ENCODE results near the gene ANTKMT.

ANTKMT gene

GRCh38 chr16:740459-740763 lies 19.5 kb downstream of the ANTKMT start:
- no peak for TF ChIP-seq ZFP30 (CRISPR knock-in tag; IDR thresholded peaks at IDR 0.05)
- no peak for TF ChIP-seq OSR1 (CRISPR knock-in tag; IDR thresholded peaks at IDR 0.05)
- TF ChIP-seq SNAI2 (CRISPR knock-in tag; IDR thresholded peaks at IDR 0.05), result no peak
- no peak for TF ChIP-seq ZNF70 (CRISPR knock-in tag; IDR thresholded peaks at IDR 0.05)
- TF ChIP-seq PATZ1 (CRISPR knock-in tag; IDR thresholded peaks at IDR 0.05; ENCODE audit: borderline replicate concordance), result no peak
- no peak for TF ChIP-seq TSHZ2 (CRISPR knock-in tag; IDR thresholded peaks at IDR 0.05)
- no peak for TF ChIP-seq CSDC2 (CRISPR knock-in tag; IDR thresholded peaks at IDR 0.05)
- TF ChIP-seq ISL1 (CRISPR knock-in tag; IDR thresholded peaks at IDR 0.05), result no peak
- TF ChIP-seq ZNF8 (CRISPR knock-in tag; IDR thresholded peaks at IDR 0.05), result no peak
- TF ChIP-seq PPARA (CRISPR knock-in tag; IDR thresholded peaks at IDR 0.05; ENCODE audit: borderline replicate concordance), result no peak
- no peak for TF ChIP-seq CREB5 (CRISPR knock-in tag; IDR thresholded peaks at IDR 0.05; ENCODE audit: low read depth)
- TF ChIP-seq ZFP3 (CRISPR knock-in tag; IDR thresholded peaks at IDR 0.05), result no peak
- TF ChIP-seq RARB (CRISPR knock-in tag; IDR thresholded peaks at IDR 0.05), result no peak
- TF ChIP-seq ESRRG (CRISPR knock-in tag; IDR thresholded peaks at IDR 0.05), result no peak
- no peak for TF ChIP-seq TOX (CRISPR knock-in tag; IDR thresholded peaks at IDR 0.05; ENCODE audit: borderline replicate concordance)
- no peak for TF ChIP-seq BACH2 (CRISPR knock-in tag; IDR thresholded peaks at IDR 0.05; ENCODE audit: borderline replicate concordance)
- TF ChIP-seq ARNTL (CRISPR knock-in tag; IDR thresholded peaks at IDR 0.05; ENCODE audit: borderline replicate concordance, low read depth), result no peak
- no peak for TF ChIP-seq CSRNP3 (CRISPR knock-in tag; IDR thresholded peaks at IDR 0.05)
- no peak for TF ChIP-seq GLIS3 (CRISPR knock-in tag; IDR thresholded peaks at IDR 0.05)
- ATAC-seq, result peak; percentile 49

- ATAC-seq, result peak; percentile 88
- TF ChIP-seq ZFP30 (CRISPR knock-in tag; IDR thresholded peaks at IDR 0.05) (no peak), RARB (CRISPR knock-in tag; IDR thresholded peaks at IDR 0.05) (no peak), TSHZ2 (CRISPR knock-in tag; IDR thresholded peaks at IDR 0.05) (no peak), POU6F1 (CRISPR knock-in tag; IDR thresholded peaks at IDR 0.05; ENCODE audit: borderline replicate concordance, low read depth) (no peak), ZFP3 (CRISPR knock-in tag; IDR thresholded peaks at IDR 0.05) (no peak), ZNF70 (CRISPR knock-in tag; IDR thresholded peaks at IDR 0.05) (no peak), ZNF565 (CRISPR knock-in tag; conservative IDR thresholded peaks at IDR 0.05; ENCODE audit: low read depth) (no peak), PPARA (CRISPR knock-in tag; IDR thresholded peaks at IDR 0.05; ENCODE audit: borderline replicate concordance) (no peak), TCF4 (CRISPR knock-in tag; IDR thresholded peaks at IDR 0.05; ENCODE audit: borderline replicate concordance) (no peak), GLIS3 (CRISPR knock-in tag; IDR thresholded peaks at IDR 0.05) (no peak), ESRRG (CRISPR knock-in tag; IDR thresholded peaks at IDR 0.05) (no peak), PATZ1 (CRISPR knock-in tag; IDR thresholded peaks at IDR 0.05; ENCODE audit: borderline replicate concordance) (no peak), CSDC2 (CRISPR knock-in tag; IDR thresholded peaks at IDR 0.05) (no peak), SNAI2 (CRISPR knock-in tag; IDR thresholded peaks at IDR 0.05) (no peak), CSRNP3 (CRISPR knock-in tag; IDR thresholded peaks at IDR 0.05) (no peak)
Measured at GRCh38 chr16:740764-741505, 20.0 kb downstream of the ANTKMT start, which contains the start of gene CIAO3. Gene CIAO3, minus strand, starts transcription at chr16:740997. Its CDS starts 12 bp downstream, at chr16:740985.
